Measurements from ENCODE around the gene ARID1B. TPM values are rescaled to one million over a fixed set of nuclear protein-coding genes. Genes with fewer than 3 reads are reported as not detected.

The ARID1B gene
- total and polyA plus RNA-seq, 10 donors: 17.7 to 223 (median 141) TPM

DNA sequence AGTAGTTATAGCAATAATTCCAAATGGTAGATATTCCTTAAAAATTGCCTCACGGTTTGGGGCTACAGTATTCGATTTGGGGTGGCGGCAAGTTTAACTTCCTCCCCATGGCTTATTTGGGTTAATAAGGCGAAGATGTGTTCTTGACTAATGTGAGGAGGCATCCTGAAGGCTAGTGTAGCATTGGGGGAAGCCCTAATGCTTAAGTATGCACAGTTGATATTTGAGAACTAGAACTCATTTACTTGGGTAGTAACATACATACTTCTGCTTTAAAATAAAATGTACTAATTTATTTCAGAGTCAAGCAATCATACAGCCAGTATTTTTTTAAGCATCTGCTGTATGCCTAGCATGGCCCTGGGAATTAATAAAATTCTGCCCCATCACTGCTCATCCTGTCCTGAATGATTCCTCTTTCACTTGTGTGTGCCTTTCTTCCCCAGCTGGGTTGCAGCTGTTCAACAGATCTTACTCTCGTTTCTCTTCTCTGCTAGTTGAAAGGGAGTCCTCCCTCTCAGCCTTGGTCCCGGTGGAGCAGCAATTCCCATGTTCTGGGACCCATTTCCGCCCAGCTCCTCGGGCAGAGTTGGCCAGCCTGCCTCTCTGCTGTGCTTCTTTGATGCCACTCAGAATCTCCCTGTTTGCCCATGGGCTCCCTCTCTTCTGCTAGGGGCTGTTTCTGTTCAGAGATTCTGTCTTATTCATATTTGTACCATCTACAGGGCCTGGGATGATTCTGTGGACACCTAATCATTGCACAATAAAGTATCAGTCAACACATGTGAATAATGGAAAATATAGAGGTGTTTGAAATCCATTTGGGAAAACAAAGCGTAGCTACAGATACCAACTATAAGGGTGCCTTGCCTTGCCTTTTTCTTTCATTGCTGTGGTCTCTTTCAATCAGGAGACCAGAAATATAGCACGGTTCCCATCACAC lies 104.8 kb downstream of the ARID1B start:
- peak overlapping the region in 1 of 8 donors; percentile 6 for H3K27ac ChIP-seq
- no peaks in the 10 kb centered on the region for H3K9me3 ChIP-seq
- H3K4me3 ChIP-seq: no peak overlapping the region
- no peaks in the 10 kb centered on the region for H3K27me3 ChIP-seq (replicated peaks in 1 of 7)
- H3K4me1 ChIP-seq: peaks cover 27 to 97% (median 74%) of the 10 kb centered on the region in 6 donors
- intact Hi-C loops (cut with DNase I; ENCODE audit: low total_unique reads): no loop called here
- no peak for DNase-seq
- no peaks in the 10 kb centered on the region for H3K36me3 ChIP-seq
- 76 to 80% (median 77%) methylated on average over 10 of the region's 10 CpGs for WGBS, 5 donors
- TF ChIP-seq, protein P1, sequence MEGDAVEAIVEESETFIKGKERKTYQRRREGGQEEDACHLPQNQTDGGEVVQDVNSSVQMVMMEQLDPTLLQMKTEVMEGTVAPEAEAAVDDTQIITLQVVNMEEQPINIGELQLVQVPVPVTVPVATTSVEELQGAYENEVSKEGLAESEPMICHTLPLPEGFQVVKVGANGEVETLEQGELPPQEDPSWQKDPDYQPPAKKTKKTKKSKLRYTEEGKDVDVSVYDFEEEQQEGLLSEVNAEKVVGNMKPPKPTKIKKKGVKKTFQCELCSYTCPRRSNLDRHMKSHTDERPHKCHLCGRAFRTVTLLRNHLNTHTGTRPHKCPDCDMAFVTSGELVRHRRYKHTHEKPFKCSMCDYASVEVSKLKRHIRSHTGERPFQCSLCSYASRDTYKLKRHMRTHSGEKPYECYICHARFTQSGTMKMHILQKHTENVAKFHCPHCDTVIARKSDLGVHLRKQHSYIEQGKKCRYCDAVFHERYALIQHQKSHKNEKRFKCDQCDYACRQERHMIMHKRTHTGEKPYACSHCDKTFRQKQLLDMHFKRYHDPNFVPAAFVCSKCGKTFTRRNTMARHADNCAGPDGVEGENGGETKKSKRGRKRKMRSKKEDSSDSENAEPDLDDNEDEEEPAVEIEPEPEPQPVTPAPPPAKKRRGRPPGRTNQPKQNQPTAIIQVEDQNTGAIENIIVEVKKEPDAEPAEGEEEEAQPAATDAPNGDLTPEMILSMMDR (IDR thresholded peaks at IDR 0.05 in 8 of 11, conservative IDR thresholded peaks at IDR 0.05 in 3 of 11): no peak
- TF ChIP-seq POLR2A (IDR thresholded peaks at IDR 0.05) (no peak), POLR2AphosphoS5 (IDR thresholded peaks at IDR 0.05) (no peak)

DNA sequence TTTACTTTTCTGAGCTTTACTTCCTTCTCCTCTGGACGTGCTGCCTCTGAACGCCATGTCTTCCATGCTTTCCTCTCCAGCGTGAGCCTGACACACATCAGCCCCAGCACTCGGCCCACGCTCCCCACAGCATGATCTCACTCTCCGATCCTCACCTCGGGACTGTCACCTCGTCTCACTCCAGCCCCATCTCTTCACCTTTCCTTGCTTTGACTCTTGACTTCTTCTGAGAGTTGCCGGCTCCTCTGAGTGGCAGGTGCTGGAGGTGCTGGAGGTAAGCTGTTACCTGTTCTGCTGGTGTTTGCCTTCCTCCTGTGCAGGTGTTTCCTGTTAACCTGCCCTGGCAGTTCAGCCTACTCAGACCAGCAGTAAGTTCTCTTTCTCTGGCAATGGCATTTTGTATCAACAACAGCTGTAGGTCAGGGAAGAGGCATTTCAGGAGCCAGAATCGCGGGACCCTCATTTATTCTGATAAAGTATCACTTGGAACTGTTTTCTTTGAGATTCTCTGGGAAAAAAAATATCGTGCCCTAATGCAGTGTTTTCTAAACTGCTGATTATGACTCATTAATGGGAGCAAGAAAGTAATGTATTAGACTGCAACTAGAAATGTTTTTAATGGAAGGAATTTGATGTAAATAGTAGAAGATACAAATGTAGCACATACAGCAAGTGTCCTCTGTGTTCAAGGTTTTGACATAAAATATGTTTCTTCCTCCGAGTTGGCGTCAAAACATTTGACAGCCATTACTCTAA lies 106.5 kb downstream of the ARID1B start:
- no peak for DNase-seq
- Histone ChIP-seq H3K4me1 (peaks cover 33 to 97% (median 85%) of the 10 kb centered on the region in 6 donors), H3K27ac (peak overlapping the region in 4 of 8 donors; percentile 2 to 45 (median 6)), H3K27me3 (replicated peaks in 1 of 7) (no peaks in the 10 kb centered on the region), H3K4me3 (no peak overlapping the region), H3K36me3 (no peaks in the 10 kb centered on the region), H3K9me3 (no peaks in the 10 kb centered on the region)
- intact Hi-C loops (cut with DNase I; ENCODE audit: low total_unique reads): no loop called here
- TF ChIP-seq POLR2A (IDR thresholded peaks at IDR 0.05) (no peak), POLR2AphosphoS5 (IDR thresholded peaks at IDR 0.05) (peak in 2 of 3 donors; percentile 33 to 43)
- WGBS, 5 donors: 35 to 57% (median 45%) methylated on average over 14 of the region's 14 CpGs

DNA sequence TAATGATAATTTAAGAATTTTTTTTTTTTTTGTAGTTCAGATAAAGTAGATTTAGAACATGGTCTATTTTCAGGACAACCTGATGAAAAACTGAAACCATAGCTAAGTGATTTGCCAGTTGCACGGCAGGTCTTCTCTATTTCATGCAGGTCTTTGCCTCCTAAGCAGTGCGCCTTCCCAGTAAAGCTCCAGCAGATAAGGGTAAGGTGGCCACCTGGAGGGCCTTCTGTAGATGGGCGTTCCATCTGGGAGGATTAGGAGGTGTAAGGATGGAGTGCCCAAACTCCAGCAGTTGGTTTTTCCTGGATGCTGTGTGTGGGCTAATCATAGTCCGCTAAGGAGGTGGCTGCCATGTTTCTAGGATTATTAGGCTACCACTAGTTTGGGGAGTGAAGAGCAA lies 107.1 kb downstream of the ARID1B start:
- DNase-seq: no peak

DNA sequence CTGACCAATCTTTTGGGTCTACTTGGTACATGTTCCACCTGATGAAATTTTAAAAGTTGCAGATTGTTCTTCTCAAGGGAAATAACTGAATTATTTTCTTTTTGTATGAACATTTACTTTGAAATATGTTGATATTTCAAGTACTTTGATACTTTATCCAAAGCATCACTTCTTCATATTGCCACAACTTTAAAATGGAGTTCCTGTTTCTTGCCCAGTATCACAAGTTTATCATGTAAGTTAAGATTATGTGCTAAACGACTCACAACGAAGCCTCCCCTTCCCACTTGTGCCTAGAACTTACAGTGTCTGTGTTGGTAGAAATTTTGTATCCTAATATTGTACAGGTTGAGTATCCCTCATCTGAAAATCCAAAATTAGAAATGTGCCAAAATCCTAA lies 108.4 kb downstream of the ARID1B start:
- intact Hi-C loops (cut with DNase I; ENCODE audit: low total_unique reads): no loop called here
- 45 to 65% (median 51%) methylated on average over 2 of the region's 2 CpGs for WGBS, 5 donors
- TF ChIP-seq, protein P1 (IDR thresholded peaks at IDR 0.05 in 8 of 11, conservative IDR thresholded peaks at IDR 0.05 in 3 of 11): no peak
- TF ChIP-seq POLR2AphosphoS5 (IDR thresholded peaks at IDR 0.05) (no peak), POLR2A (IDR thresholded peaks at IDR 0.05) (no peak)
- no peaks in the 10 kb centered on the region for H3K9me3 ChIP-seq
- H3K4me3 ChIP-seq: no peak overlapping the region
- DNase-seq: no peak
- peaks cover 33 to 99% (median 86%) of the 10 kb centered on the region in 6 donors for H3K4me1 ChIP-seq
- H3K36me3 ChIP-seq: no peaks in the 10 kb centered on the region
- H3K27me3 ChIP-seq (replicated peaks in 1 of 7): no peaks in the 10 kb centered on the region
- H3K27ac ChIP-seq: peak overlapping the region in 2 of 8 donors; percentile 40 to 45

More for the DNA sequence above, 107.1 kb downstream of the ARID1B start:
- no peak overlapping the region for H3K4me3 ChIP-seq
- no peaks in the 10 kb centered on the region for H3K36me3 ChIP-seq
- no peaks in the 10 kb centered on the region for H3K27me3 ChIP-seq (replicated peaks in 1 of 7)
- 91 to 95% (median 93%) methylated on average over 4 of the region's 4 CpGs for WGBS, 5 donors
- intact Hi-C loops (cut with DNase I; ENCODE audit: low total_unique reads): no loop called here
- TF ChIP-seq, protein P1 (IDR thresholded peaks at IDR 0.05 in 8 of 11, conservative IDR thresholded peaks at IDR 0.05 in 3 of 11): no peak
- no peak for TF ChIP-seq POLR2AphosphoS5 (IDR thresholded peaks at IDR 0.05)
- no peak for TF ChIP-seq POLR2A (IDR thresholded peaks at IDR 0.05)
- H3K9me3 ChIP-seq: no peaks in the 10 kb centered on the region
- H3K27ac ChIP-seq: no peak overlapping the region
- peaks cover 33 to 97% (median 84%) of the 10 kb centered on the region in 6 donors for H3K4me1 ChIP-seq
